Endometrial microvascular endothelial cells (primary cell): ENCODE results near the gene NR2C2. TPM values are rescaled to one million over a fixed set of nuclear protein-coding genes. Genes with fewer than 3 reads are reported as not detected.

Experiments used
- in situ Hi-C: cut with HindIII; loops from 2 replicates; pipeline ENCODE4 v1.10.0; 2017; ENCODE audit warnings: low sequenced_read_pairs, low pct_unique_long_range_greater_than_20kb; ENCODE audit errors: inconsistent ontology term
- total RNA-seq: library from RNA; depleted of rRNA; stranded (reverse); fragments of >200 nt; gene quantifications from one replicate; pipeline ENCODE4 v1.2.3, GENCODE V29; 2015; ENCODE audit errors: inconsistent ontology term

Gene NR2C2
- total RNA-seq, 1 donor from 2014 or later: 23.0 TPM

DNA sequence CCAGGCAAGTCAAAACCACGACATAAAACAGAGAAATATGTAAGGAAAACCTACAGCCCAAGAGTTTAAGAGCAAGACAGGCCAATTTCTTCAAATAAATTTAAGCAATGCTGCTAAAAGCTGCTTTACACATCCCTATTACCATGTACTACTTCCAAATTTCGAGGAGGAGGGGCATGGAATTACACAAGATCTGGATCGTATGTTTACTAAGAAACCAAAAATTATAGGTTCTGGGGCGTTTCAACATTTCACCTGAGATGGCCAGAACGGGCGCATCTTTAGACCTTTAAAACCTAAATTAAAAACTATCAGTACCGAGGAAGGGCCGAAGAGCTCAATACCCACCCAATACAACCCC is 664 bp upstream of the NR2C2 start:
- in situ Hi-C loops: loop anchor here (10.0 to 25.0 kb wide), 2 partner anchors 98 to 284 kb away; partner anchors contain the start of gene CCDC174

DNA sequence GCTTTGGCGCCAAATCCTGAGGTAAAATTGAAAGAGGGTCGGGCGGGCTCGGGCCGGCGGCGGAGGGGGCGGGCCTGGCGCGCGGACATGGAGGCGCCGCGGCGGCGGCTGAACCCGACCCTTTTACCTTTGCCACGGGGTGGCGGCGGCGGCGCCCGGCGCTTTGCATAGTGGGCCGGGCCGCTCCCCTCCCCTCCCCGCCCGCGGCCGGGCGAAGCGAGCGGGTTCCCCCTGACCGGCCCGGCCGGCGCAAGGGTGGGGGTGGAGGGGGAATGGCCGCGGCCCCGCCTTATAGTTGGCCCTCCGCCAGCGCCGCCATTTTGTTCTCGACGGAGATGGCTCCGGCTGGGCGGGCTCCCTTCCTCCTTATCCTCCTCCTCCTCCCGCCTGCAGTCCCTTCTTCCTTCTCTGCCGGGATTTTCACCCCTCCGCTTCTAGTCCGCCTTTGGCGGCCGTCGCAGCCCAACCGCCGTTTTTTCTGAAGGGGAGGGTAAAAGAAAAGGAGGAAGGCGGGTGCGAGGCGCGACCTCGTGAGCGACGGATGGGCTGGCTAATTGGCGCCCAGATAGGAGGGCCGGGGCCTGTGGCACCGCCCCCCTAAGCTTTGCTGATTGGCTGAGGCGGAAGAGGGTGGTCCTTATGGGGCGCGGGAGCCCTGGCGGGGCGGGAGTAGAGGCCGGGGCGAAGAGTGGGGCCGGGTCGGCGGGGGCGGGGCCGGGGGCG is 664 bp downstream of the NR2C2 start:
- in situ Hi-C loops: loop anchor here (10.0 to 25.0 kb wide), 2 partner anchors 97 to 286 kb away; partner anchors contain the start of gene CCDC174

- in situ Hi-C loops: loop anchor here (10.0 to 25.0 kb wide), 2 partner anchors 96 to 286 kb away; partner anchors contain the start of gene CCDC174
Measured at GRCh38 chr3:14948609-14949038, 1.2 kb downstream of the NR2C2 start.

DNA sequence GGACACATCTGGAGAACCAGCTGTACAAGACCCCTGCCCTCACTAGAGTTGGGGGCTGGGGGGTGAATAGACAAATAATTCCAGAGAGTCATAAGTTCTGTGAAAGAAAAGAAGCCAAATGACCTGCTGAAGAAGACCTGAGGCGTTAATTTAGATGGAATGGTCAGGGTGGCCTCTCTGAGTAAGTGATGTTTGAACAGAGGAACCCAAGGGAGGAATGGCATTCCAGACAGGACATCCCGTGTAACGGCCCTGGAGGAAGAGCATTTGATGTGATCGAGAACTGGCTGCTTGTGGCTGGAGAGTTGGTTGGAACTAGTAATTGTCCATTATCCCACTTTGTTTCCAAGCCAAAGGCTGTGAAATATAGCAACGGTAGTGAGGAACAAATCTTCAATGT is 1.7 kb downstream of the NR2C2 start:
- in situ Hi-C loops: loop anchor here (10.0 to 25.0 kb wide), 2 partner anchors 96 to 287 kb away; partner anchors contain the start of gene CCDC174

DNA sequence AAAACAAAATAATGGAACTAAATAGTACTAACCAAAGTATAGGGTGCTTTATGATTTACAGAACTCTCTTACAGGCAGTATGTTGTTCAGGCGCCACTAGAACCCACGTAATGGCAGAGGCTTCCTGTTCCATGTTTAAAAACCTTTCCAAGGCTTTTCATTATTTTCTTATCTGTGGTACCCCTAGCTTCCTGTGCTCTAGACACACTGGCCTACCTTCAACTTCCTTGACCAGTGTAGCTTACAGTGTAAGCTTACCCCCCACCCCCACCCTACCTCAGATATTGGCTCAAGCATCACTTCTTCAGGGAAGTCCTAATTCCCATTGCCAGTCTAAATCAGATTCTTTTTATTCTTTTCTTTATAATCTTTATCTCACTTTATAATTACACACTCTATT is 2.9 kb downstream of the NR2C2 start:
- in situ Hi-C loops: no loop called here

DNA sequence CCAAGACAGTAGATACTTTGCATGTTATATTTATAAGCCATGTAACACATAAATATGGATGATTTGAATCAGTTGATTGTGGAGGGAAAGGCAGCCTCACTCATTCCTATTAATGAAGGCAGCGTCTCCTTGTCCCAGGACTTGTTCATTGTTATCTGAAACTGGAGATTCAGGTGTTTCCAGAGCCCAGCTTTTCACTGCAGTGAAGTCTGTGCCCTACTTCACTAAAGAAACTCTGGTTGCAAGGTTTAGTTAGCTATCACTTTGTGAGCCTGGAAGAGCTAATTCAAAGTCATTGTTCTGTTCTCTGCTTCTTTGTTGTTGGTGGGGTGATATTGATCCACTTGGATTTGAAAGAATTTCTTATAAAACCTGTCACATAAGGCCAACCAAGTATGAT is 9.8 kb downstream of the NR2C2 start:
- in situ Hi-C loops: no loop called here

DNA sequence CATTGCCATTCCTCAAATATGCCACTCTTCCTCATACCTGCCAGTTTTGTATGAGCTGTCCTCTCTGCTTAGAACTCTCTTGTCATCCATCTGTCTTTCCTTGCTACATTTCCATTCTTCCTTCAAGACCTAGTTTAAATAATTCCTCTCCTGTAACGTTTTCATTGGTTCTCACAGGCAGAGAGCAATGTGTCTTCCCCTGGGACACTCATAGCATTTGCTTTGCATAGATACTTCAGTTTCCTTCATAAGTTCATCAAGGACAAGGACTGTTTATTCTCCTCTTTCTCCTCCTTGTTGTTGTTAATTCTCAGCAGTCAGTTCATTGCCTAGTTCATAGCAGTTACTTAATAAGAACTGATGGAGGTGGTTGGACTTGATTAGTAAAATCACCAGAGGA is 10.5 kb downstream of the NR2C2 start:
- in situ Hi-C loops: no loop called here

DNA sequence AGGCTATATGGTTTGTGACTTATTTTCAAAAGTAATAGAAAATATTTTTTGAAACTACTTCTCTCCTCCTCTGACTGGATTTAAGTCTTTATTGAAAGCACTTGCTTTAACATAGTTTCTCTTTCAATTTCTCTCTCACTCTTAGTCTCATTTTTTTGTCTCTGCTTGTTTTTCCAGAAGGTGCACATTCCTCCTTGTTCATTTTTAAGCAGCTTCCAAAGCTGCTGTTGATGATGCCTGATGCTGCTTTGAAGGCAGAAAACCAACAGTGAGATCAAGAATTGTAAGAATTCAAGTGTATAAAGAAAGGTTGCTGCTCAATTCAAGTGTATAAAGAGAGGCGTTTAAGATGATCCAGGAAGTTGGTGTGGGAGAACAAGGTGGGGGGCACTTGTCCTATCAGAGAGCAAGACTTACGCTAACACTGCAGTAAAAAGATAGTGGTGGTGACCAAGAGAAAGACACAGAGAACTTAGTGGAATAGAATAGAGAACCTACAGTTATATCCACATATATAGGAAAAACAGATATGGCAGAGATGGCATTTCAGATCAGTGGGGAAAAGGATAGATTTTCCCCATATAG is 12.1 kb downstream of the NR2C2 start:
- in situ Hi-C loops: no loop called here

DNA sequence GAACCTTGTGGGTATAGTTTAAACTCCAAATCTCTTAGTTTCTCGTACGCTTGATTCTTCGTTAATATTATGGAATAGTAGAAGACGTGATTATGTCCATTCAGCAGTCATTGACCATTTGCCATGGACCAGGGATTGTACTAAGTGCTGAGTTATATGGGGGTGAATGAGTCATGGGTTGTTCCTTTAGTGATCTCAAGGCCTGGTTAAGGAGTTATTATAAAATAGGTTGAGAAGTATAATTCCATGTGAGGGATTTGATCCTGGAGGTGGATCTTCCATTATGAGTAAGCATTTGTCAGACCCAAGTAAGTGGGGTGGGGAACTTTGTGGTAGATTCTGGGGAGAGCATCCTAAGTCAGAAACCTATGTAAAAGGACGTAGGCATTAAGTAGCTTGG is 15.4 kb downstream of the NR2C2 start:
- in situ Hi-C loops: no loop called here

GRCh38 chr3:14967285-14967684 is 19.9 kb downstream of the NR2C2 start:
- in situ Hi-C loops: no loop called here

GRCh38 chr3:14969671-14970070 is 22.3 kb downstream of the NR2C2 start:
- in situ Hi-C loops: no loop called here

- in situ Hi-C loops: no loop called here
Measured at GRCh38 chr3:14976317-14976716, 28.9 kb downstream of the NR2C2 start.

DNA sequence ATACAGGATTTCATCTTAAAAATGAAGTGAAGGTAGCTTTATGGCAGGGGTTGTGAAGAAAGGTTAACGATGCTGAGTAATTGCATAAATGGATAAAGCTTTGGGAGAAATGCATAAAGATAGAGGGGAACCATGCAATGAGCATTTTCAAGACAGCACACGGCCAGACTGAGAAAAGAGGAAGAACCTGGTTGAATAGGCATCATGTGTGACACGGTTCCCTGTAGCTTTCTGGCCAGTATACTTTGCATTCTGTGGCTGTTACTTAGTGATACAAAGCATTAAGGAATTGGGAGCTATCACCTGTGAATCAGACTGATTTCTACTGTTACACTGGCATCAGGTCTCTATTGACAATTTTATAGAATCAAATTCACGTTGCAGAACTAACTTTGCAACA is 33.3 kb downstream of the NR2C2 start:
- in situ Hi-C loops: no loop called here

- in situ Hi-C loops: no loop called here
Measured at GRCh38 chr3:14984581-14985113, 37.3 kb downstream of the NR2C2 start.

DNA sequence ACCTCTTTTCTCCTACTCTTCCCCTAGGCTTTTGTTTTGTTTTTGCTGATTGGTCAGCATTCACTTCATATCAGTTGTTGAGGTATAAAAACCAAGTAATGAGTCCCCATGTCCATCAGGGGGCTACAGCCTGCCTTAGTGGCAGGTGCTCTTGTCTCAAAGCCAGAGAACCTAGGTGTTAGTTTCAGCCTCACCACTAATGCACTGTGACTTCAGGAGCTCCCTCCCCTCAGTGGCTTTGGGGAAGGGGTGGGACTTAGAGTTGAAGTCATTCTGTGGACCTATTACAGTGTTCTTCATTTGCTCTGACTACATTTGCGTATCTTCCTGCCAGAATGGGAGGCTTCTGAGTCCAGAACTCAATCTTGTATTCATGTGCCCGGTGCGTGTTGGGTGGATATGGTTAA is 41.6 kb downstream of the NR2C2 start:
- in situ Hi-C loops: no loop called here

DNA sequence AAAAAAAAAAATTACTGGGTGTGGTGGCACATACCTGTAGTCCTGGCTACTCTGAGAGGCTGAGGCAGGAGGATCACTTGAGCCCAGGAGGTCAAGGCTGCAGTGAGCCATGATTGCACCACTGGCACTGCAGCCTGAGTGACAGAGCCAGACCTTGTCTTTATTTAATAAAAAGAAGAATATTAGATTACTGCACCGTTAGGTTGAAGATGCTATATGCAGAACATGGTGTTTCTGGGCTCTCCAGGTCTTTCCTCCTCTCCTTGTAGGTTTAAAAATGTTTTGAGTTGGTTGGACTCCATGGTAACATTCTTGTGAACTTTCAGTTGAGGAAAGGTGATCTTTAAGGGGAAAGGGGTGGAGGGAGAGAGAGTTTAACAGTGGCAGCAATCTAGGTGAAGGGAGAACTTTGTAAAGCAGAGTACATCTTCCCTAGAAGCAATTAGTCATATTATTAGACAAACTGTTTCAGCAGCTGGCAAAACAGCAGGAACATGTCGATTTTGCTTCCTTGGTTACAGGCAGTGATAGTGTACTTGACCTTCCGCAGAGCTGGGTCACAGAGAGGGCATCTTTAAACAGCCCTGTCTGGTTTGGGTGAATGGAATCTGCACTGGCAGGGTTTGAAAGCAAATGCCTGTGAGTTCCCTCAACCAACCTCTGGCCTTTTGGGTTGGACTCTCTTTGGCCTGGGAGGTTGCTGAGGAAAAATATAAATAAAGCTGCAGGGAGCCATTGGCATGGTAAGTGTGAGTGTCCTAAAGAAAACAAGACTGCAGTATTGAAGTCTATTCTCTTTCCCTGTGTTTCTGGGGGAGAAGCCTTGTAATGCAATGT is 42.8 kb downstream of the NR2C2 start:
- in situ Hi-C loops: no loop called here

DNA sequence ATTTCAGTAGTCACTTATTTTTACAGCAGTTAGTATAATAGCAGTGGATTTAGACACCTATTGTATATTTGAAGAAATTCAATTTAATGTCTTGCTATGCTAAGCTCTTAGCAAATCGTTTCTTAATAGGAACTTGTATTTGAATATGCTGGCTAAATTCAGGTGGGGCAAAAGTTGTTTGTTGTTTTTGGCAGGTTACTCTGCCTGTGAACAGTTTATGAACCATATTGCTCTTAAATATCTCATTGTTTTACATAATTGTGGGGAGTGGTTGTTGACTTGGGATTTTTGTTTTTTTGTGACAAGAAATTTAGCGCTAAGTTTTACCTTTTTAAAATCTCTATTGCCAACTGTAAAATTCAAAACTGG is 43.4 kb downstream of the NR2C2 start:
- in situ Hi-C loops: no loop called here

DNA sequence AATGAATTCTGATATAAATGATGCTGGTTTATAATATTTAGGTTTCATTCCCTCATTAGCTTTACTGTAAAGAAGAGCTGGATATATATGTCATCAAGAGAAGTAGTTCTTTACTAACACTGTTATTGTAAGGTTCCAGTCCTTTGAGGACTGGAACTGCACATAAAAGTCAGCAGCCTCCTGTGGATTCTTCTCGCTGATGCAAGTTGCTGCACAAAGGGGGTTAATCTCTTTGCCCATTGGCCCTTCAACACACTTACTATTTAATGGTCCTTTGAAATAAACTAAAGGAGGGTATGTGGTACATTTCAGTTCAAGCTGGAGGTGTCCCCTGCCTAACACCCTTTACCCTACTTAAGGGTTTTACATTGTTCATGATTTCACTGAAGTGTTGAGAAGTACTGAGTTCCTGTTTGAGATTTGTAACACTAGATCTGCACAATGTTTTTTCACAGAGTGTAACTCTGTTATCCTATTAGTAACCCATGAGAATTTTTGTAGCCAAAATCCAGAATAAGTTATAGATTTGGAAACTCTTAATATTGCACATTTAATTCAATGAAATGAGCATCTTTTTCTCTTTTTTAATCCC is 43.9 kb downstream of the NR2C2 start:
- in situ Hi-C loops: no loop called here
